GM18505 (cell line): ENCODE measurements around the gene PRKRIP1.
"Not testable (repeated sequence)": the region's sequence is repeated elsewhere in the genome, so short reads cannot be mapped to it uniquely, and the experiment has no call there.

Source experiments
- ATAC-seq: cut with Tn5 transposase; IDR thresholded peaks from one replicate; pipeline ENCODE4 v1.9.1; 2021; ENCODE audit not compliant: unreplicated experiment
- POLR2A ChIP-seq: IDR thresholded peaks from 4 replicates; pipeline ENCODE4 v1.6.1; 2011; ENCODE audit warnings: borderline replicate concordance; ENCODE audit not compliant: insufficient read depth, insufficient read length; ENCODE audit errors: extremely low read depth

PRKRIP1 gene

GRCh38 chr7:102395873-102396709 lies at the start of gene PRKRIP1:
TSS of gene PRKRIP1 (plus strand) at chr7:102396363. CDS start at chr7:102396412, 49 bp downstream.
- peak; percentile 95 for ATAC-seq

GRCh38 chr7:102346983-102347382 lies 49.2 kb upstream of the PRKRIP1 start:
- ATAC-seq = not testable (repeated sequence)

More at GRCh38 chr7:102395873-102396709, at the start of gene PRKRIP1:
- peak; percentile 72 for TF ChIP-seq POLR2A

GRCh38 chr7:102356344-102356743 lies 39.8 kb upstream of the PRKRIP1 start, which contains the start of gene SPDYE6:
TSS of gene SPDYE6 (minus strand) at chr7:102356444. CDS start at chr7:102356023, 421 bp downstream.
- not testable (repeated sequence) for ATAC-seq

- peak; percentile 98 for ATAC-seq
- TF ChIP-seq POLR2A = peak; percentile 69
Observed at GRCh38 chr7:102363549-102364393, 32.4 kb upstream of the PRKRIP1 start.

GRCh38 chr7:102364394-102364886 lies 31.7 kb upstream of the PRKRIP1 start:
- ATAC-seq = not testable (repeated sequence)

GRCh38 chr7:102365390-102365789 lies 30.8 kb upstream of the PRKRIP1 start:
- not testable (repeated sequence) for ATAC-seq

GRCh38 chr7:102370038-102370437 lies 26.1 kb upstream of the PRKRIP1 start:
- not testable (repeated sequence) for ATAC-seq

GRCh38 chr7:102372796-102373195 lies 23.4 kb upstream of the PRKRIP1 start:
- ATAC-seq = not testable (repeated sequence)

- no peak for TF ChIP-seq POLR2A
- no peak for ATAC-seq
Observed at GRCh38 chr7:102376964-102377466, 19.1 kb upstream of the PRKRIP1 start.

GRCh38 chr7:102380837-102381236 lies 15.3 kb upstream of the PRKRIP1 start:
- not testable (repeated sequence) for ATAC-seq

- ATAC-seq = not testable (repeated sequence)
Observed at GRCh38 chr7:102381696-102382425, 14.3 kb upstream of the PRKRIP1 start.

GRCh38 chr7:102387064-102387463 lies 9.1 kb upstream of the PRKRIP1 start:
- ATAC-seq = no peak
- no peak for TF ChIP-seq POLR2A

GRCh38 chr7:102389810-102390209 lies 6.4 kb upstream of the PRKRIP1 start:
- ATAC-seq = no peak
- TF ChIP-seq POLR2A = no peak
